Stimulated activated memory B cell treated with anti-CD40 and anti-IgM and Interleukin-4, amounts not matched to agents 10 μg/mL and 1 μg/mL and 100 μg/mL, for 72 hours (primary cell): ENCODE data around the gene GAS2L2.

Experiments
- ATAC-seq: fragments of 150-1000 bp; cut with Tn5 transposase; 2 replicates; pipeline ENCODE4 v1.10.0; 2021
- H3K27ac Mint-ChIP-seq: one replicate; pipeline ENCODE4 v1.8.0; 2022; ENCODE audit warnings: mild to moderate bottlenecking, mixed read lengths
- H3K27me3 Mint-ChIP-seq: one replicate; pipeline ENCODE4 v1.8.0; 2022; ENCODE audit warnings: mixed read lengths
- H3K36me3 Mint-ChIP-seq: one replicate; pipeline ENCODE4 v1.8.0; 2022; ENCODE audit warnings: mixed read lengths
- H3K4me1 Mint-ChIP-seq: one replicate; pipeline ENCODE4 v1.8.0; 2022; ENCODE audit warnings: mixed read lengths
- H3K4me3 Mint-ChIP-seq: one replicate; pipeline ENCODE4 v1.8.0; 2022; ENCODE audit warnings: mild to moderate bottlenecking, moderate library complexity, mixed read lengths
- H3K9me3 Mint-ChIP-seq: one replicate; pipeline ENCODE4 v1.8.0; 2022; ENCODE audit warnings: mixed read lengths

GAS2L2 gene

GRCh38 chr17:35730400-35731005 lies 22.5 kb downstream of the GAS2L2 start:
- no peak for ATAC-seq
- Mint-ChIP-seq H3K4me3 (no peak overlapping the region), H3K36me3 (peaks cover 21% of the 10 kb centered on the region), H3K27ac (no peak overlapping the region), H3K9me3 (no peaks in the 10 kb centered on the region), H3K27me3 (peaks cover 9% of the 10 kb centered on the region), H3K4me1 (peaks cover 11% of the 10 kb centered on the region)

GRCh38 chr17:35729405-35729833 lies 23.6 kb downstream of the GAS2L2 start:
- H3K4me3 Mint-ChIP-seq = no peak overlapping the region
- H3K27ac Mint-ChIP-seq = no peak overlapping the region
- peaks cover 32% of the 10 kb centered on the region for H3K36me3 Mint-ChIP-seq
- H3K4me1 Mint-ChIP-seq = peaks cover 11% of the 10 kb centered on the region
- no peak for ATAC-seq
- peaks cover 9% of the 10 kb centered on the region for H3K27me3 Mint-ChIP-seq
- H3K9me3 Mint-ChIP-seq = no peaks in the 10 kb centered on the region

- no peak overlapping the region for H3K27ac Mint-ChIP-seq
- peaks cover 9% of the 10 kb centered on the region for H3K27me3 Mint-ChIP-seq
- H3K4me3 Mint-ChIP-seq = no peak overlapping the region
- no peak for ATAC-seq
- no peaks in the 10 kb centered on the region for H3K9me3 Mint-ChIP-seq
- peaks cover 11% of the 10 kb centered on the region for H3K4me1 Mint-ChIP-seq
- peaks cover 40% of the 10 kb centered on the region for H3K36me3 Mint-ChIP-seq
Observed at GRCh38 chr17:35728551-35728950, 24.5 kb downstream of the GAS2L2 start.

- H3K27ac Mint-ChIP-seq = no peak overlapping the region
- no peak for ATAC-seq
Observed at GRCh38 chr17:35727635-35728034, 25.4 kb downstream of the GAS2L2 start.

GRCh38 chr17:35726953-35727460 lies 26.0 kb downstream of the GAS2L2 start:
- Mint-ChIP-seq H3K36me3 (peaks cover 49% of the 10 kb centered on the region), H3K27me3 (peaks cover 9% of the 10 kb centered on the region), H3K9me3 (no peaks in the 10 kb centered on the region), H3K4me3 (no peak overlapping the region), H3K4me1 (peaks cover 11% of the 10 kb centered on the region), H3K27ac (no peak overlapping the region)
- no peak for ATAC-seq

More at GRCh38 chr17:35727635-35728034, 25.4 kb downstream of the GAS2L2 start:
- Mint-ChIP-seq H3K27me3 (peaks cover 9% of the 10 kb centered on the region), H3K4me1 (peaks cover 11% of the 10 kb centered on the region), H3K9me3 (no peaks in the 10 kb centered on the region), H3K36me3 (peaks cover 49% of the 10 kb centered on the region), H3K4me3 (no peak overlapping the region)

- Mint-ChIP-seq H3K27me3 (peaks cover 7% of the 10 kb centered on the region), H3K4me3 (no peak overlapping the region), H3K4me1 (peaks cover 9% of the 10 kb centered on the region), H3K9me3 (no peaks in the 10 kb centered on the region), H3K36me3 (peaks cover 55% of the 10 kb centered on the region), H3K27ac (no peak overlapping the region)
- no peak for ATAC-seq
Observed at GRCh38 chr17:35726127-35726952, 26.7 kb downstream of the GAS2L2 start.

GRCh38 chr17:35725802-35726126 lies 27.3 kb downstream of the GAS2L2 start:
- Mint-ChIP-seq H3K9me3 (no peaks in the 10 kb centered on the region), H3K4me1 (peaks cover 4% of the 10 kb centered on the region), H3K36me3 (peaks cover 59% of the 10 kb centered on the region), H3K27ac (no peak overlapping the region), H3K4me3 (no peak overlapping the region), H3K27me3 (peaks cover 2% of the 10 kb centered on the region)
- ATAC-seq = no peak

- ATAC-seq = no peak
- Mint-ChIP-seq H3K27me3 (no peaks in the 10 kb centered on the region), H3K27ac (no peak overlapping the region), H3K4me3 (no peak overlapping the region), H3K4me1 (no peaks in the 10 kb centered on the region), H3K9me3 (no peaks in the 10 kb centered on the region), H3K36me3 (peaks cover 66% of the 10 kb centered on the region)
Observed at GRCh38 chr17:35725058-35725457, 28.0 kb downstream of the GAS2L2 start.

- Mint-ChIP-seq H3K9me3 (no peaks in the 10 kb centered on the region), H3K4me1 (no peaks in the 10 kb centered on the region), H3K36me3 (peaks cover 75% of the 10 kb centered on the region), H3K27me3 (no peaks in the 10 kb centered on the region), H3K4me3 (no peak overlapping the region), H3K27ac (no peak overlapping the region)
- no peak for ATAC-seq
Observed at GRCh38 chr17:35723735-35724134, 29.3 kb downstream of the GAS2L2 start.

- Mint-ChIP-seq H3K27me3 (no peaks in the 10 kb centered on the region), H3K4me1 (no peaks in the 10 kb centered on the region), H3K36me3 (peaks cover 49% of the 10 kb centered on the region), H3K9me3 (no peaks in the 10 kb centered on the region), H3K27ac (no peak overlapping the region), H3K4me3 (no peak overlapping the region)
- ATAC-seq = no peak
Observed at GRCh38 chr17:35717475-35717874, 35.6 kb downstream of the GAS2L2 start.

GRCh38 chr17:35716897-35717465 lies 36.1 kb downstream of the GAS2L2 start:
- ATAC-seq = no peak
- Mint-ChIP-seq H3K4me3 (no peak overlapping the region), H3K36me3 (peaks cover 49% of the 10 kb centered on the region), H3K9me3 (no peaks in the 10 kb centered on the region), H3K4me1 (no peaks in the 10 kb centered on the region), H3K27me3 (no peaks in the 10 kb centered on the region), H3K27ac (no peak overlapping the region)

- Mint-ChIP-seq H3K27ac (no peak overlapping the region), H3K4me3 (no peak overlapping the region), H3K27me3 (no peaks in the 10 kb centered on the region), H3K36me3 (peaks cover 47% of the 10 kb centered on the region), H3K9me3 (no peaks in the 10 kb centered on the region), H3K4me1 (no peaks in the 10 kb centered on the region)
- ATAC-seq = no peak
Observed at GRCh38 chr17:35716173-35716572, 36.9 kb downstream of the GAS2L2 start.

- Mint-ChIP-seq H3K4me3 (no peak overlapping the region), H3K9me3 (no peaks in the 10 kb centered on the region), H3K27me3 (no peaks in the 10 kb centered on the region), H3K36me3 (peaks cover 47% of the 10 kb centered on the region), H3K4me1 (no peaks in the 10 kb centered on the region), H3K27ac (no peak overlapping the region)
- no peak for ATAC-seq
Observed at GRCh38 chr17:35715416-35715815, 37.6 kb downstream of the GAS2L2 start.

GRCh38 chr17:35714988-35715387 lies 38.1 kb downstream of the GAS2L2 start:
- no peaks in the 10 kb centered on the region for H3K27me3 Mint-ChIP-seq
- H3K4me3 Mint-ChIP-seq = no peak overlapping the region
- peaks cover 47% of the 10 kb centered on the region for H3K36me3 Mint-ChIP-seq
- no peaks in the 10 kb centered on the region for H3K9me3 Mint-ChIP-seq
- ATAC-seq = no peak
- H3K4me1 Mint-ChIP-seq = no peaks in the 10 kb centered on the region
- no peak overlapping the region for H3K27ac Mint-ChIP-seq

- Mint-ChIP-seq H3K27ac (no peak overlapping the region), H3K4me3 (no peak overlapping the region), H3K27me3 (no peaks in the 10 kb centered on the region), H3K4me1 (peaks cover 12% of the 10 kb centered on the region), H3K36me3 (peaks cover 33% of the 10 kb centered on the region), H3K9me3 (no peaks in the 10 kb centered on the region)
- ATAC-seq = no peak
Observed at GRCh38 chr17:35713069-35713728, 39.8 kb downstream of the GAS2L2 start.
